Esophagus mucosa (tissue), 1 donor: ENCODE results near the gene LRRN2. TPM values are rescaled to one million over a fixed set of nuclear protein-coding genes. Genes with fewer than 3 reads are reported as not detected.
"Not testable (repeated sequence)": the region's sequence is repeated elsewhere in the genome, so short reads cannot be mapped to it uniquely, and the experiment has no call there.

ENCODE experiments used
- ATAC-seq: fragments of 200-7000 bp; cut with Tn5 transposase; one replicate; pipeline ENCODE4 v1.9.1; 2020
- total RNA-seq: library from RNA; stranded (reverse); gene quantifications from one replicate; pipeline ENCODE4 v1.2.4, GENCODE V29; 2023
- donor health status: DM: yes; HTN: yes; CAD: no.

The LRRN2 gene
- total RNA-seq, 1 donor from 2014 or later, result 0.72 TPM

- ATAC-seq, result not testable (repeated sequence)
Measured at GRCh38 chr1:204691328-204691730, 5.8 kb upstream of the LRRN2 start.

DNA sequence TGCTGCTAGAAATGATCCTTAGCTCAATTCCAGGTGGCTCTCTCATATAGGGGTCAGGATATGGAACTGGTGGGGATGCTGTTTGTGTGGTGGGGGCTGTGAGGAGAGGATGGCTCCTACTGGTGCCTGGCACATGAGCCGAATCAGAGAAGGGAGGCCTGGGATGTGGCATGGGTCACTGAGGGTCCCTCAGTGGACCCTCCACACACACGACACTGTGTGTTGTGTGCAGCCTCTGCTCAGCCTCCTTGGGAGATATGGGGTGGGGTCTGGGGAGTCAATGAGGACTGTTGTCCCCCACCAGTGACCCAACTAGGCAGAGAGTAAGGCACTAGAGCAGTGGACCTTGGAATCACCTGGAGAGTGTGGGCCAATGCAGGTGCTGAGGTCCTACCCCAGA is 3.2 kb upstream of the LRRN2 start:
- ATAC-seq, result no peak

- no peak for ATAC-seq
Measured at GRCh38 chr1:204688007-204688406, 2.5 kb upstream of the LRRN2 start.

- ATAC-seq, result peak; percentile 25
Measured at GRCh38 chr1:204684571-204685235, 835 bp downstream of the LRRN2 start.

GRCh38 chr1:204684206-204684570 is 1.4 kb downstream of the LRRN2 start:
- no peak for ATAC-seq

DNA sequence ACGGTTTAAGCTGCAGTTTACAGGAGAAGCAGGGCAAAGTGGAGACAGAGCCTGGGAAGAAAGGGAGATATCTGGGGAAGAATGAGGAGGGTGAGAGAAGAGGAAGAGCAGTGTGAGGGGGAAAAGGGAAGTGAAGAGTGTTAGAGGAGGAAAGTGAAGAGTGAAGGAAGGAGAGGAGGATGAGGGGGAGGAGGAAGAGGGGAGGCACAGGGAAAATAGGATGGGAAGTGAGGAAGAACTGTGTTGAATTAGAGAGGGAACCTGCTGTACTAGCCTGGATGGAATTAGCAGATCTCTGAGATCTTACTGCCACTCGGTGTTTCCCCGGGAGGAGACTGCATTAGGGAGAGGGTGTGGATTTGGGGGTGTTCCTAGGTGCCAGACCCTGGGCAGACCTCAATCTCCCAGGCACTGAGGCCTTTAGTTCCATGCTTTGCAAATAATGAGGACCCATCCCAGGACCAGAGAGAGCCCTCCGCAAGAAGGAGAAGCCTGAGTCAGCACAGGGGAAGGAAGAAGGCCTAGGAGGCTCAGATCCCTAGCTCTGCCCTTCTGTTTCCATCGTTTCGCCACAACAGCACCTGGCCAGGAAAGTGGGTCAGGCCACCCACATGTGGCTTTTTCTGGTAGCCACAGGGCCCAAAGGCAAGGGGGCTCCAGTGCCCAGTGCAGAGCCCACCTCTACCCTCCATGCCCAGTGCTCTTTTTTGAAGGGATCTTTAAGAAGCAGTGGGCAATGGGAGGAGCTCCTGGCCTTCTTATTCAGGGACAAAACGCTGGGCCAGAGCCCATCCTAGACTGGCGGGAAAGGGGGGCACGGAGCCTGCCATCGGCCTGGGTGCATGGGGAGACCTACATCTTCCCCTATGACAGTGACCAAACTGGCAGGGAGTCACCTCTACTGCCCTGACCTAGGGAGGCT is 2.0 kb downstream of the LRRN2 start:
- ATAC-seq, result no peak

GRCh38 chr1:204680461-204680860 is 5.1 kb downstream of the LRRN2 start:
- ATAC-seq, result no peak

DNA sequence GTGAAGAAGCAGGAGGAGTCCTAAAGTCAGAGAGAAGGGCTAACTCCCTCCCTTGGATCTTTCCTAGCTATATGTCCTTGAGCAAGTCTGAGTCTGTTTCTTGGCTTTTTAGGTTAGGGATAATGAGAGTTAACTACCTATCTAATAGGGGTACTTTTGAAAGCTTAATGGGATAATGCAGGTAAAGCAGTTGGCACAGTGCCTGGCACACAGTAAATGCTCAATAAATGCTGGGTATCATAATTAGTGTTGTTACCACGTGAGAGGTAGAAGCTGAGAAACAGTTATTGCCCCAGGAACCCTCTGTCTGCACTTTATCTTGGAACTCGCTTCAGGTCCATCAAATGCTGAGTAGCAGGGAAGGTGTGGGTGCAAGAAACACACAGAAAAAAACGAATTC is 5.5 kb downstream of the LRRN2 start:
- ATAC-seq, result no peak

DNA sequence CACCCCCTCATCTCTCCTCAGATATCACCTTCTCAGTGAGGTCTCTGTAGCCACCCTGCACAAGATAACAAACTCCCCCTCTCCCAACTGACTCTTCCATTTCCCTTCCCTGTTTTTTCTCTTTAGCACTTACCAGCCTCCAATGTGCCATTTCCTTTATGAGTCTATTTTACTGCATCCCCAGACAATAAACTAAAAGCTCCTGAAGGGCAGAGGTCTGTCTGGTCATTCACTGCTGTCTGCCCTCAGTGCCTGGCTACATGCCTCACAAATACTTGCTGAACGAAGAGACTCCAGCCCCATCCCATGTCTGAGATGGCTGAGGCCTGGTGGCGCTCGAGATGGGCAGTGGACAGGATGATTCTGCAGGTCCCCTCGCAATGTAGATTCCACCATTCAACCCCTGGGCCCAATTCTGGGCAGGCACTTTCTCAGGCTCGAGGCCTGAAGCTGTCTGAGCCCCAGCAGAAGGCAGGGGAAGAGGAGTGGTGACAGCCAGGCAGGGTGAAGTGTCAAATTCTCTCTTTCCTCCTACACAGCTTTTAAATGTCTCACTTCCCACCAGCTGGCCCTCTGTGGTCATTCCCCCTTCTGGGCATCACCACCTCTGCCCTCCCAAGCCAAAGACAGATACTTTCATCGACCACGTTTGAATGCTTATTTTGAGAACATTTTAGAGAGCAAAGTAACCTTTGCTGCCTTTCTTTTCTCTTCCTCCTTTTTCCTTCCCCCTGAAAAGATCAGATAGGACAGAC is 6.6 kb downstream of the LRRN2 start:
- ATAC-seq, result no peak

DNA sequence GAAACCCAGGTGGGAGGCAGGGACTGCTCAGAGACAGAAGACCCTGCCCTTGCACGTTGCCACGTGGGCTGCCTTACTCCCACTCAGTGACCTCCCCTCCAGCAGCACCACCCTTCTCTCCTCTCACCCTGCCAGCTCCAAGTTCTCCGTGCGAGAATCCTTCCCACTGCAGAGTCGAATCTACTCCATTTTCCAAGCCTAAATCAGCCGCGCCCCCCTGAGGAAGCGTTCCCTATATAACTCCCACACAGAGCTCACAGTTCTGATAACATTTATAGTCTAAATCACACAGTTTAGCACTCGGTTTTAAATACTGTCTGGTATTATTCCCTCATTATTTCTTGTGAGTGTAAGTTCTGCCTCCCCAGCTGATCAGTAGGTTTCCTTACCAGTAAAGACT is 7.7 kb downstream of the LRRN2 start:
- no peak for ATAC-seq

DNA sequence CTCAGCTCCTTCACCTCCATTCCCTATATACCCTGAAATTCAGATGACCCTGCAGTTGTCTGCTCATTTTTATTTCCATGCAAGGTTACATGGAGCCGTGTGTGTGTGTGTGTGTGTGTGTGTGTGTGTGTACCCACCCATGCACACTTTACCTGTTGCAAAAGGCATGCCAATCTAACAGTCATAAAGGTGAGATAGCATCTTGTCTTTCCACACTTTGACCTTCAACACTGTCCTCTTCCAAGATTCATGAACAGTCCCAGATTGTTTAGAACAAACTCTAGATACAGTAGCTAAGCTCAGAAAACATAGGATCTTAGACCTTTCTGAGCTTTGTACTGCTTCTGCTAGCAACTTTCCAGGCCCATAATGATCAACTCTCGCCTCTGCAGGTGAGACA is 9.5 kb downstream of the LRRN2 start:
- no peak for ATAC-seq

DNA sequence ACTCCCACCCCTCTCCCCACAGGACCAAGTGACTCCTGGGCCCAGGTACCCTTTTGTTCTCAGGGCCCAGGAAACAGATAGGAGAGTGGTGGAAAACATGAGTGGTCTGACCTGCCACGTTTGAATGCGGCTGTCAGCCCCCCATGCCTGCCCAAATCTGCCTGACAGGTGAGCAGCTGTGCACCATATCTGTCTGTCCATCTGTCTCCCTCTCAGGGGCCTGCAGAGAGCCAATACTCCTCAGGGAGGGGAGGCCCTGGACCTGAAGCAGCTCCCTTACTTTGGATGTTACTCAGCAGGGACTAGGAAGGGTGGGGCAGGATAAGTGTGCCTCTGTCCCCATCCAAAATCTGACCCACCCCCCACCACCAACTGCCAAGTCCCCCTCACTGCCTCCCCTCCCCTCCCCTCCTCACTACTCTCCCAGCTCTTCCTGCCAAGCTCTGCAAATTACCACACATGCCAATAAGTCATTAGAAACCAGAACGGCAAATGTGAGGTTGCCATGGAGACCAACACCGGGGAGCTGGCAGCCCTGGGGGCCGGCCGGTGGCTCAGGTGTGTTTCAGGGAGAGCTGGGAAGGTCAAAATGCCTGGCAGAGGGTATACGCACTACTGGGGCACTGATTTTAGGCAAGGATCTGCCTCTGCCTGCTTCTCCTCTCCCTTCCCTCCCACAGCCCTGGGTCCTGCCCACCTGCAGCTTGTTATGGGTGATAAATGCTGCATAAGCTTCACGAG is 11.5 kb downstream of the LRRN2 start:
- no peak for ATAC-seq

- no peak for ATAC-seq
Measured at GRCh38 chr1:204673209-204673608, 12.3 kb downstream of the LRRN2 start.

GRCh38 chr1:204672482-204673121 is 12.9 kb downstream of the LRRN2 start:
- ATAC-seq, result no peak

GRCh38 chr1:204672069-204672468 is 13.5 kb downstream of the LRRN2 start:
- ATAC-seq, result no peak

DNA sequence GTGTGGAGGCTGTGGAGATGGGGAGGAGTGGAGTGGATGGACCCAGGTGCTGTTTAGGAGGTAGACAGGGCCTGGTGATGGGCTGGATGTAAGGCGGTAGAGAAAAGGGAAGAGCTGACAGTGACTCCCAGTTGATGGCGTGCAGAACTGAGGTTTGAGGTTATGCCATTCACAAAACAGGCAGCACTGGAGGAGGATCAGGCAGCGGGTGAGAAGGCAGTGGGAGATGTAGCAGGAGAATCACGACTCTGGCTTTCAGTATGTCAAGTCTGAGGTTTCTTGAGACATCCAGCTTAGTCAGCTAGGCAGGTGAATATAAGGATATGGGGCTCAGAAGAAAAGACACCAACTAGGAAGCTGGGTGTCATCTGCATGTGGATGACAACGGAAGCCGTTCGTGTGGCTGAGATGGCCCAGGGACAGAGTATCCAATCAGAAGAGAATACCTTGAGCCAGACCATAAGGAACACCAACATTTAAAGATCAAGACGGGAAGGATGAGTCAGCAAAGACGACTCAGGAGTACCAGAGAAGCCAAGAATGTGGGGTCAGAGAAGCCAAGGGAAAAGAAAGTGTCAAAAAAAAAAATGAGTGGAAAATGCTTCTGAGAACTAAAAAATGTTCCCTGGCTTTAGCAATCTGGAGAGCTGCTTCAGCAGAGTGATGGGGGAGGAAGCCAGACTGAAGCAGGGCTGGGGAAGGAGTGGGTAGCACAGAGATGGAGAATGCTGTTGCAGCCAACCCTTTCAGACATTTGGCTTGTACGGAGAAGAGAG is 15.2 kb downstream of the LRRN2 start:
- no peak for ATAC-seq

DNA sequence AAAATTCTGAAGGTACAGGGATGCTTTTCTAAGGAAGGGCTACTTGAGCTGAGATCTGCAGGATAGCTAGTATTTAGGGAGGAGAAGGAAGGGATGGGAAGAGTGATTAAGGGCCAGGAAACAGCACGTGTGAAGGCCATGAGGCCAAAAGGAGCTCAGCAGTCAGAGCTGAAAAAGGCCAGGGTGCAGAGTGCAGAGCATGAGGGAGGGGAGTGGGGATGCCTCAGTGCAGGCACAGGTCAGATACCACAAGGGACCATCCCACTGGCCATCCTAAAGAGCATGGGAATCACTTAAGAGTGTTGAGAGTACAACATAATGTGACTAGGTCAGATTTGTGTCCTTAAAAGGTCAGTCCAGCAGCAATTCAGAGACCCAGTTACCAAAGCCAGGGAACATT is 16.0 kb downstream of the LRRN2 start:
- ATAC-seq, result no peak

GRCh38 chr1:204664384-204664651 is 21.2 kb downstream of the LRRN2 start:
- ATAC-seq, result no peak

- ATAC-seq, result no peak
Measured at GRCh38 chr1:204663644-204664383, 21.7 kb downstream of the LRRN2 start.

DNA sequence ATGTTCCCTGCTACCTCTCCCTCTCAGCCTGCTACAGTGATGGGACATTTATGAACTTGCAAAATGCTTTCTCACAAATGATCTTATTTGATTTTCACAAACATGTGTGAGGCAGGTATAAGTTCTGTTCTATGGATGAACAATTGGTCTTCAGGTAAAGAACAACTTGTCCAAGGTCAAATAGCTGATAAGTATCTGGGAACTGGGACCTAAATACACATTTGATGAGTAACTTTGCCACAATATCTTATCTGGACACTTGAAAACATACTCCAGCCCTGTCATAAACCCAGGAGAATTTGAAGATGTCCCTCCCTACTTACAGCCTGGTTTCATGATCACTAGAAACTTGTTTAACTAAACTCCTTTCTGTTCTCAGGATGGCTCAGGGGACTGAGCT is 23.0 kb downstream of the LRRN2 start:
- ATAC-seq, result no peak

DNA sequence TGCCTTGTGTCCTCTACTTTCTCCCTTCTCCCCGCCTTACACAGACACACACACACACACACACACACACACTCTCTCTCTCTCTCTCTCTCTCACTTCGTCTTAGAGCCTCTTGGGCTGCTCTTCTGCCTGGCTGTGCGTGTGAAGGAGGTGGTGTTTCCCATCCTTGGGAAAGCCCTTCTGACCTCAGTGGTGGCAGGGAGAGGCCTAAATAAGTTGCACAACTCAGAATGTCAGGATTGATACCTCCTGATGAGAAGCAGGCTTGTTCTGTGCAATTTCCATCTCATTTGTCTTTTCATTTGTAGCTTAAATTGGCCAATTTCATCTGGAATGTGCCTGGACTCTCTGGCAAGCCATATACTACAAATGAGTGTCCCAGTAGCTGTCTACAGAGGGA is 25.0 kb downstream of the LRRN2 start:
- ATAC-seq, result no peak
